GM21786 (cell line): ENCODE data around the gene LMO2.

ENCODE experiments used
- ATAC-seq: cut with Tn5 transposase; IDR thresholded peaks from one replicate; pipeline ENCODE4 v1.9.1; 2021; ENCODE audit not compliant: unreplicated experiment

Gene LMO2

DNA sequence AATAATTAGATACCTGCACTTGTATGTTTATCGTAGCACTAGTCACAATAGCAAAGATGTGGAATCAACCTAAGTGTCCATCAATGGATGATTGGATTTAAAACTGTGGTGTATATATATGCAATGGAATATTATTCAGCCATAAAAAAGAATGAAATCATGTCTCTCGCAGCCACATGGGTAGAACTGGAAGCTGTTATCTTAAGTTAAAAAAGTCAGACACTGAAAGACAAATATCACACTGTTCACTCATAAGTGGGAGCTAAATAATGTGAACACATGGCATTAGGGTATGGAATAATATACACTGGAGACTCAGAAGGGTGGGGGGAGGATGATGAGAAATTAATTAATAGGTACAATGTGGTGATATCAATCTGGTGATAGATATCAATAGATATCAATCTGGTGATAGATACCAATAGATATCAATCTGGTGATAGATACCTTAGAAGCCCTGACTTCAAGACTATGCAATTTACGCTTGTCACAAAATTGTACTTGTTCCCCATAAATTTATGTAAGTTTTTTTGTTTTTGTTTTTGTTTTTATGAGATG, 2.0 kb downstream of the LMO2 start:
- no peak for ATAC-seq

DNA sequence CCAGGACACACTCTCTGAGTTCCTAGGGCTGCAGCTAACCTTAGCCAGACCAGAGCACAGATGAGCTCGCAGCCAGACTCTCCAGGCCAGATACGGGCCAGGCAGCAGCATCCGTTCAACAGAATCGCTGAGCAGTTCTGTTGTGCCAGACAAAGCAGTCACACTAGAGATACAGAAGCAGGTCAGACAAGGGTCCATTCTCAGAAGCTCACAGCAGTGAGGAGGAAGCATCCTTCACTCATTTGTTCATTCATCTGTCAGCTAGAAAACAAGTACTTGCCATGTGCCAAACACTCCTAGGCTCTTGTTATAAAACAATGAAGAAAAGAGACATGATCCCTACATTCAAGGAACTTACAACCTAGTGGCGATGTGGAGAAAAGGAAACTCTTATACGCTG, 2.6 kb downstream of the LMO2 start:
- ATAC-seq = no peak

DNA sequence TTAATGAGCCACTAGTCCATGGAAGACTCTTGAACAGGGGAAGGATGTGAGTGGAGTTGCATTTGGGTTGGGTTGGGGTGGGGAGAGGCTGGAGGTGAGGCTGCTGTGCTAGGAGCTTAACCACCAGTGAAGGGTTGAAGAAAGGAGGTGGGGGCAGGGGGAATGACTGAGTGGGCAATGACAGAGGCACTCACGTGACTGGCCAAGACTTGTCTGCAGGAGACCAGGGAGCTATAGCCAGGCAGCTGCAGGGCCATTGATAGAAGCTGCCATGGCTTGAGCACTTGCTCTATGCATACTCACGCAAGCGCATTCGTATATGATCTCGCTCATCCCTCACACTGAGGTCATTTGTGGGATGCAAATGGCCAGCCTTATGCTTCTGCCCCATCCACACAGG, 4.0 kb downstream of the LMO2 start:
- ATAC-seq = no peak

DNA sequence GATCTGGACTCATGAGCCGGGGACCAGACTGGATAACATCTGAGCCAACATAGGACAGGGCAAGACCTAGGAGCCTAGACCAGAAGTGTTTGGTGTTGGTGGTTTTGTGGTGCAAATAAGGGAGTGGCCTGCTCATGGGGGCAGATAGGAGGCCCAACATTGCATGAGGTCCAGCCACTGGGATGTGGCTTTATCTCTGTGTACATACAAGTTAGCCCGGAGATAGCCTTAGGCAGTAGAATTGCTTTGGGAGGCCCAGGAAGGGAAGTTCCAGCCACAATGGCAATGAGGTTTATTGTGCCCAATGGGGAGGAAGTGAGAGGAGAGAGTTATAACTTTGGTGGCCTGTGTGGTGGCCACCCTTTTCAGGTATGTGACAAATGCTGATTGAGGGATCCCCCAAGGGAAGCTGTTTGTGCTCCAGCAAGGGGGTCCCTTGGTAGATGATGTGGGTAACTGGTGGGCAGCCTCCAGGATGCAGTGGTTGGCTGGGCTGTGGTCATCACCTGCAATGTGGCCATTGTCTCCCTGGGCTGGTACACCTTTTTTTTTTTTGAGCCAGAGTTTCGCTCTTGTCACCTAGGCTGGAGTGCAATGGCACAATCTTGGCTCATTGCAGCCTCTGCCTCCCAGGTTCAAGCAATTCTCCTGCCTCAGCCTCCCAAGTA, 6.4 kb downstream of the LMO2 start:
- no peak for ATAC-seq

DNA sequence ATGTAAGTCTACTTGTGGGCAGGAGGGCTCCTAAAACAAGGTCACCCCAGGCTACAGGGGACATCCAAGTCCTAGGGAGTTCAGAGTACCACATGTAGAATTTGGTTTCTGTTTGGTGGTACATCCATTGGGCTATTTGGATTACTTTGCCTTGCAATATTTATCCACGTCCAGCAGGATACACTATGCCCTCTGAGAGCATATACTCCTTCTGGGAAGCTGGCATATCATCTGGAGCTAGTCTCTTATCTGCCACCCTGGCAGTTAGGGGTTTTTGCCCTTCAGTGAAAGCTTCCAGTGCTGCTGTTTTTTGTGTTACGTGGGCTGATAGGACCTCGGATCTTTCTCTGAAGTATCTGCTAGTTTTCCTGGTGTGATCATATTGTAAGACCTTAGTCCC, 7.3 kb downstream of the LMO2 start:
- ATAC-seq = no peak

DNA sequence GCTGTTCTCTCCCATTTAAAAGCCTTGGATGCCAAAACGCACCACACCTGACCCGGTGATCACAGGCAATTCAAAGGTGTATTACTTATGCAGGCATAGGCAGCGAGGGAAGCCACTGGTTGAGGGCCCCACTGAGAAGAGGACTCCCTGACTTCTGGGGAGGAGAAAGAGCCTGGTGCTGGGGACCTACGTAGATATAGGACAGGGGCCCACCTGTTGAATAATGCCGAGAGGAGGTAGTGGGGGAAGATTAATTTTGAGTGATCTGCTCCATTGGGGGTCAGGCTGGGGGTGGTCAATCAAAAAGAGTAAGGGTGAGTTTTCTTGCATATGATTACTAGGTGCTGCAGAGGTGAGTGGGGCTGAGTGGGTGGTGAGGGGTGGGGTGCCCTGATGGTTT, 7.8 kb downstream of the LMO2 start:
- no peak for ATAC-seq

DNA sequence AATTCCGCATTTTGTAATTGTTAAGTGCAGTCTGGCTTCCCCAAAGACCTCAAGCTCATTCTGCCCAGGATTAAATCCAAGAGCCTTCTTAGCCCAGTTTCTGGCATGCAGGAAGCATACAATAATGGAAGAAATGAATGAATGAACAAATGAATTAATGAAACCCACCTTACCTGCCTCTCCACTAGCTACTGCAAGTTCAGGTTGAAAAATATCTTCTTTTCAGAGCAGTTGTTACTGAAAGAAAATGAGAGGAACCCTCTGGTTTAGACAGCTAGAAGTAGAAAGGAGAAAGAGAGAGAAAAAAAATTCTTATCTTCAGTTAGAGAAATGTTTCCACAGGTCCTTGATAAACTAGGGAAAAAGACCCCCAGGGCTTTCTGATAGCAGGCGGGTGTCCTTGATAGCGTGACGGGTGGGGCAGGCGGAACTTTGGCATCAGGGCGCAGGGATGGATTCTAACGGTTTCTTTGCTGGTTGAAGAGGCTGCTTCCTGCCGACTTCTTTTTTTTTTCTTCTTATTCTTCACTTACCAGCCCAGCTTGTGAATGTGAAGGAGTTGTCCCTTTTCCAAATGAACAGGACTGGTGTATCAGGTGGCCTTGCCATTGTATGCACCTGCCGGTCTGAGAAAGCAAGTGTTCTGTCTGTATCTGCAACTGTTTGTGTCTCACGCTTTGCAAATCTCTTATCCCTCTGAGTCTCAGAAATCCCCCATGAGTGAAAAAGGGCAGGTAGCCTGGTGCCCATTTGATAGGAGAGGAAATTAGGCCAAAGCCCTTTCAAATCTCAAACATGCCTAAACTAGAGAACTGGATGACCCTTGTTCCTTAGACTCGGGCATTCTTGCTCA, 10.0 kb downstream of the LMO2 start:
- ATAC-seq = no peak

DNA sequence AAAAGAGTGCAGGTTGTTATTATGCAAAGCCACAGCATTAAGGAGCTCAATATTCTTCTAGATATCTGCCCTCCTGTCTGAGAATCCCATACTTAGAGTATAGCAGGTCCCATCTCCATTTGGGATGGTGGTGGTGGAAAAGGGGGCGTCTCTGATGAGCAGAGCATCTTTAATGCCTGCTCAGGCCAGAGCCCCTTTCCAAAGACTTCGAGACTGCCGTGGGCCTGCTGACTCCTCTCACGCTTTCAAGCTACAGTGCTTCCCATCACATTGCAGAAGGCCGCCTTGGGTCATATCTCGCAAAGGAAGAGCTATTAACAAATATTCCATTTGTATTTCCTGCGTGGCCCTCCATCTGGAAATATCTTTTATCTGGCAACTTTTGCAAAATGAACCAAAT, 10.9 kb downstream of the LMO2 start:
- ATAC-seq = no peak

DNA sequence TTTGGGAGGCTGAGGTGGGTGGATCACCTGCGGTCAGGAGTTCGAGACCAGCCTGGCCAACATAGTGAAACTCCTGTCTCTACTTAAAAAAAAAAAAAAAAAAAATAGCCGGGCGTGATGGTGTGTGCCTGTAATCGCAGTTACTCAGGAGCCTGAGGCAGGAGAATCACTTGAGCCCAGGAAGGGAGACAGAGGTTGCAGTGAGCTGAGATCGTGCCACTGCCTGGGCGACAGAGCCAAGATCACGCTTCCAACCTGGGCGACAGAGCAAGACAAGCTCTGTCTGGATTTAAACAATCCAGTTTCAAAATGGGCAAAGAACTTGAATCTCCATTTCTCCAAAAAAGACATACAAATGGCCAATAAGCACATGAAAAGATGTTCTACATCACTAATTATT, 12.5 kb downstream of the LMO2 start:
- no peak for ATAC-seq

DNA sequence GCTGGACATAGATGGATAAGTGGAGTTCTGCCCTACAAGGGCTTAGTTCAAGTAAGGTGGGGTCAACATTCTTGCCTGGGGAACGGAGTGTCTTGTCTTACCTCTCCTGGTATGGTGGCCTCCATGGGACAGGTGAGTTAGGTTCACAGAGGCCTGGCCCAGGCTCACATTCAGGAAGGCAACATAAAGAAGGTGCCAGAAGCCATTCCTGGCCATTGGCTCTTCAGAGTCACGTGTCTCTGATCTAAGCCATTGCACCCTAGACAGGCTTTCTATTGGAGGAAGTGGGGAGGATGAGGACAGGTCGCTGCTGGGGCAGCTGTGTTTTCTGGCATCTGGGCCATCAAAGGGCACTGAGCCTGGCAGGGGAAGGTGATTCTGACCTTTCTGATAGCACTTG, 14.8 kb downstream of the LMO2 start:
- no peak for ATAC-seq

DNA sequence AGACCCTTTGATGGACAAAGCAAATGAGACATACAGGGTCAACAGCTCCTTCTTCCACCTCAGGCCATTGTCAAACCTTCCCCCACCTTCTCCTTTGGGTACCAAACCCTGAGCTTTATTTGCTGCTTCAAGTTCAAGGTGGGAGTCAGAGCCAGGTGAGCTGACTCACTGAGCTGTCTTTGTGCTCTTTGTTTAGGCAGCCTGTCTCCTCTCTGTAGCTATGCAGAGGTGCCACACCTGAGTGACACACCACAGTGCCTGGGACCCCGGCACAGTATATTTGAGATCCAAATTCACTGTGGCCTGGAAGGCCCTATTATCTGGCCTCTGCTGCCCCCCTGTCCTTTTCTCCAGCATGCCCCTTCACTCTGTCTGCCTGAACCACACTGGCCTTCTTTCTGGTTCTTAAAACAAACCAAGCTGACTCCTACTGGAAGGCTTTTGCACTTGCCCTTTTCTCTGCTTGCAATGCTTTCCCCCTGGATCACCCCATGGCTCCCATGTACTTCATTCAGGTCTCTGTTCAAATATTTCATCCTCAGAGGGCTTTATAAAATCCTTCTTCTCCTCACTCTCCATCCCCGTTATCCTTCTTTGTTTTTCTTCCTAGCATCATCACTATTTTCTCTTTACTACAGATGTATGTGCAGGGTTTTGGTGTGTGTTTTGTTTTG, 16.1 kb downstream of the LMO2 start:
- no peak for ATAC-seq

DNA sequence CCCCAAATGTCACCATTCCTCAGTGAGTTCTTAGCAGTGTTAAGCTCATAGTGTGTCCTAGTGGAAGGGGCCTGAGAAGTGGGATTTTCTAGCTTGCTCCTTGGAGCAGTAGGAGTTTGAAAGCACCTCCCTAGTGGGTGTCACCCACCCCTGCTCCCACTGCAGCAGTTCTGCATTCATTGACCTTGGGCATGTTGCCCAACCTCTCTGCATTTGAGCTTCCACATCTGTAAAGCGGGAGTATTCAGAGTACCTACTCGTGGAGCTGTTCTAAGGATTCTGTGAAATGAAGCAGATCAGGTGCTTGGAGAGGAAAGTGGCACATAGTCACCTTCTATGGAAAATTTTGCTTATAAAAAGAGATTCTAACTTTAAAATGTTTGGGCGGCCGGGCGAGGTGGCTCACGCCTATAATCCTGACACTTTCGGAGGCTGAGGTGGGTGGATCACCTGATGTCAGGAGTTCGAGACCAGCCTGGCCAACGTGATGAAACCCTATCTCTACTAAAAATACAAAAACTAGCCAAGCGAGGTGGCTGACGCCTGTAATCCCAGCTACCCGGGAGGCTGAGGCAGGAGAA, 16.9 kb downstream of the LMO2 start:
- no peak for ATAC-seq

DNA sequence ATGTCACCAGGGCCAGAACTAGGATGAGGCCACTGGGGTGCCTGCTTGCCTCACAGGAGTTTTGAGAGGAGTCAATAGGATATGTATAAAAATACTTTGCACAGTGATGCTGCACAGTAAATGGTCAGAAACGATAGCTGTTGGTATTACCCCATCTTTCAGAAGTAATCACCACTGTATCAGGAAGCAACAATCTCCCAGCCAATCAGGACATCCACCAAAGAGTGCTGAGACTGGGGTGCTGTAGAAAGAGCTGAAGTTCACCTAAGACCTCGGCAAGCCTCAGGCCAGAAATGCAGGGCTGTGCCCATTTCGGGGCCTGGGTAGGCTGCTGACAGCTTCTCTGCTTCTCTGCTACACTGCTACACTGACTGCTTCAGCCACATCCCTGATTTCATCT, 17.4 kb downstream of the LMO2 start:
- ATAC-seq = no peak

DNA sequence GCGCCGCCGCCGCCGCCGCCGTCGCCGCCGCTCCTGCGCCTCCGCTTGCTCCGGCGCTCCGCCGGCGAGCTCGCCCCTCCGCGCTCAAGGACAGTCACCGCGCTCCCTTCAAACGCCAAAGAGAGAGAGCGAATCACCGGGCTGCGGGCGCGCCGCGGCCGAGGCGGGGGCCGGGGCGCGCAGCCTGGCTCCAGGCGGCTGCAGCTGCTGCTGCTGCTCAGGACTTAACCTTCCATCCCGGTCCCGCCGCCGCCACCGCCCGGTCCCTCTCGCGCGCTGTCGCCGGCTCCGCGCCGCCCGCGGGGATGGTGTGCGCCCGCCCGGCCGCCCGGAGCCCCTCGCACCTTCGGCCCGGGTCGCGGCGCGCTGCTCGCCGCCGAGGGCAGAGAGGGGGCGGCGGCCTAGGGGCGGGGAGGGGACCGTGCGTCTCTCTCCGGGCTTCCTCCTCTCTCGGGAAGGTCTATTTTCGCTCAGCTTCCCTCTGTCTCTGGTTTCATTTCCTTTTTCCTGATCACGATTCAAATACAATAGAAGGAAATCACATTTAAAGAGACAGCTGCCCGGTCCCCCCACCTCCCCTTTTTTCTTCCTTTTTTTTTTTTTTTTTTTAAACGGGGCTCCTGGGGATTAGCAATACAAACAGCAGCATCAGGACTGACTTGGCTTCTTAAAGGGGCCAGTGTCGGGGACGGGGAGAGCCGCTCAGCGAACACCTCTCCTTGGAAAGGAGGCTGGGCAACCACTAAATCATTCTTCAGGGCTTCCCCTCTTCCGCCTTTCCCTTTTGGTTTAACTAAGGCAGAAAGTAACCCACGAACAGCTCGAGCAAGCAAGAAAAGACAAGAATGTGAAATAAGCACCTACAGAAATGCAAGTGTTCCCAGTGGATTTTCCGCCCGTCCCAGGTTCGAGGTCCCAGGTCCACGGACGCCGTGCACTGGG, 22.1 kb downstream of the LMO2 start:
- ATAC-seq = no peak

DNA sequence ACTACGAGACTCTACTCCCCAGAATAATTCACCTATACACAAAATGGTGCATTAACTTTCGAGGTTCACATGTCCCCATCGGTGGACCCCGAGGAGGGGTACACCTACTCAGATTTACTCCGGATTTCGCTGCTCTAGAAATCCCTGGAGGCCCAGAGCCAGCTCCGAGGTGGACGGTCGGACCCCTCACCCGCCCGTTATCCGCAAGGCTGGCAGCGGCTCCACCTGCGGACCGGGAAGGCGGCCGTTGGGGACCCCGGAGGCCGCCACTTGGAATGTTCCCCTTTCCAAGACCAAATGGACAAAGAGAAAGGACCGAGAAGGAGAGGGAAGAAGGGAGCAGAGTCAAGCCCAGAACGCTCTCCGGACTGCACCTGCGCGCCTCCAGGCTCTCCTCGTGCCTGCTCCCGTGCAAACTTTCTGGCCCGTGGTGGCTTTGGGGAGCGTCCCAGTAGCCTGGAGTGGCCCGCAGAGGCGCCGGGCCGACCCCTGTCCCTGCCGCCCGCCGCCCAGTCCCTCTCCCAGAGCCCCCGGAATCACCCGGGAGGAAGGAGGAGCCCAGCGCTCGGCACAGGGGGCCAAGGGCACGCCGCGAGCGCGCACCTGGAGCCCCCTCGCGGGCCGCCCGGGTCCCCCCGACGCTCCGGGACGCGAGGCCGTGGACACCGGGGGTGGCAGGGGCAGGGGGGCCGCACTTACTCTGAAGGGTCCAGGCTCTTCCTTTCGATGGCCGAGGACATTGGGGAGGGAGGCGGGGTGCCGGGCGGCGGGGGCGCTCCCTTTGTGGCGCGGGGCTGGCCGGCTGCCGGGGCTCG, 23.0 kb downstream of the LMO2 start:
- no peak for ATAC-seq

DNA sequence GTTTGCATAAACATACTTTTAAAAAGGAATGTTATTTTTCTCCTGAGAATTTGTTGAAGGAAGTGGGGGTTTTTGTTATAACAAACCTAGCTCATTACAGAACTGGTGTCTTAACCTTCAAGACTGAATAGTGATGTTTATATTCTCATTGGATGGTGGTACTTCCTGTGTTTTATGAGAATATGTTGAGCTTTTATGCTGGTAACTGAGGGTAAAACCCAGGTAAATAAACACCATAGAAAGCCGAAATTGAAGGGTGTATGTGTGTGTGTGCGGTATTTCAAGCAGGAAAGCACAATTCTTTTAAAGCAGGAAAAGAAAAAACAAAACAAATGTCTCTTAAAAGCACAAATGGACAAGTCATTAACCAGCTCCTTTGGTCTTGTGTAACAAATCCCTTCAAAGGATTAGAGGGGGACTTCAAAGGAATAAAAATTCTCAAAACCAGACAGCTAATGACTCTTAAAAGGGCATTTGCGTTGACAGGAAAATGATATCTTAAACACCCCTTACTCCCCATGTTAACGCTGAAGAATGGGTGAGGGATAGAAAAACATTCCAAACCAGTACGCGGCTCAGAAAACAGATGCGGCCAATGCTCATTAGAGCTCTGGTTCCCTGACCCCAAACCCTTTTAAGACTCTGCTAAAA, 23.8 kb downstream of the LMO2 start:
- ATAC-seq = no peak

DNA sequence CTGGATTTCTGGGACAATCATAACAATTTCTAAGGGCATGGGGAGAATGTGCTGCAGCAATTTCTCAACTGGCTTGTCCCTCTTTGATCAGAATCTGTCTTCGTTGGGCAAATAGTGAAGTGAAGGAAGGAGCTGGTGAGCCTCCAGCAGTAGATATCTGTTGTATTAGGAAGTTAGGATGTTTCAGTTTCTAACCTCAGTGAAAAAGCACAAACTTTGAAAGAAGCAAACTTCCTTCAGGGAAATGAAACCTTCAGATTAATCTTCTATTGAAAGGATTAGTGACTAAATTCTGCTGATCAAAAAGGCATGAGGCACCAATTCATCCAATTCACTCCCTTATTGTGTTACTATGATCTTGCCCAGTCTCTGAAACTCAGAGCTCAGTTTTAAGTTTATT, 24.3 kb downstream of the LMO2 start:
- ATAC-seq = no peak

DNA sequence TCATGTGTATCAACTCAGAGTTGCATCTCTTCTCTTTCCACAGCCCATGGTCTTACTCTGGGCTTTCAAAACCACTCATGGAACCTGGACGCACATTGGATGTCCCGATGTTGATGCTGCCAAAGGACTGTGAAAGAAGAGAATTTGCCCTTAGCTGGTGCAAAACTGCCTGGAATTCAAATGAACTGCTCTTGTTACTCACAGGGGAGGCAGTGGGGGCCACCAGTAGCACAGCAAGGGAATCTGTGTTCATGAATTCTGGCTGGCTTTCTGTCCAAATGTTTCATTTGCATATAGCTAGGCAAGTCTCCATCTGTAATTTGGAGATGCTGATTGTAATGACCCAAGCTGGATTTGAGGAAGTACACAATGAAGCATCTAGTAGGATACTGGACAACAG, 24.9 kb downstream of the LMO2 start:
- no peak for ATAC-seq

DNA sequence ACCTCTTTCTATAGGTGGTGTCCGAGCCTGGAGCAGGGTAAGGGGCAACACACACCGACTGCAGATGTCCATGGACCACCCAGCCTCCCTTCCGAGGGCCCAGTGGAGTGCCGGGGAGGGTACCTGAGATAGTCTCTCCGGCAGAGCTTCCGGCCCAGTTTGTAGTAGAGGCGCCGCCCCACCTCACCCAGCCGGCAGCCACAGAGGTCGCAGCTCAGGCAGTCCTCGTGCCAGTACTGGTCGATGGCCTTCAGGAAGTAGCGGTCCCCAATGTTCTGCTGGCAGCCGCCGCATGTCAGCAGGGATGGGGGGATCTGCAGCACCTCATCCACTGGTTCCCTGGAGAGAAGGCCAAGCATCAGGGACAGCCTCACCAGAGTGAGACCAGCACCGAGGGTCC, 27.4 kb downstream of the LMO2 start:
- no peak for ATAC-seq
